ENCODE data around the gene SLC25A33.

The SLC25A33 gene

GRCh38 chr1:9538669-9539164 is 548 bp upstream of the SLC25A33 start:
- H3K4me3 ChIP-seq (ENCODE audit: control insufficient read depth, low read depth, low read length): no peak overlapping the region
- DNase-seq (ENCODE audit: low read depth): no peak
- TF ChIP-seq CTCF (conservative IDR thresholded peaks at IDR 0.05; ENCODE audit: control insufficient read depth, insufficient read depth, low read depth, low read length): no peak

DNA sequence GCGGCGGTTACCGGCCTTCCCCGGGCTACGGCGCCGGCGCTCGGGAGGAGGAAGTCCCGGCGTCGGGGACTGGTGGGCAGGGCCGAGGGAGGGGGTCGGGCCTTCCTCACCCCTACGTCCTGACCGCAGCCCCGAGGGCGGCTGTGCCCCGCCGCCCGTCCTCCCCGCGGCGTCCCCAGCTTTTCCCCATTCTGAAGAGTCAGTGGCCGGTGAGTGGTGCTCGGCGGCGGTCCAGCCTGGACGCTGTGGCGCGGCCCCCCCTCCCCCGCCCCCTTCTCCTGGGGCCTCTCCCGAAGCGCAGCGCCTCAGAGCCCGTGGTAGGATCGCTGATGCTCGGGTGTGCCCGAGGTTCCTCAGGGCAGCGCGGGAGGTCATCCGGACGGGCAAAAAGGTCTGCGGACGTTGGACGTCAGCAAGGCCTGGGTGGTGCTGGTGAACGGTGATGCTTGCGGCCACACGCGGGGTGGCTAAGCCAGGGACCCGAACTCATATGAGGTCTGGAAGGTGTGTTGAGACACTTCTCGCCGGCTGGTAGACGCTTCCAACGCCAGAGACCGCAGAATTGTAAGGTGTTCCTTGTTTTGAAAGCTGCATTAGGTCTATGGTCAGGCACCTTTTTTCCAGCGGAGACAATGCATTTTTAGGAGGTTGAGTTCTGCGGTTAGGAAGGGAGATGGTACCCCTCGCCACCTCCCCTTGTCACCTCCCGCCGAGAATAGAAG is 725 bp downstream of the SLC25A33 start:
- no peak for TF ChIP-seq CTCF (conservative IDR thresholded peaks at IDR 0.05; ENCODE audit: control insufficient read depth, insufficient read depth, low read depth, low read length)
- peak; percentile 48 for DNase-seq (ENCODE audit: low read depth)
- H3K4me3 ChIP-seq (ENCODE audit: control insufficient read depth, low read depth, low read length): peak overlapping the region; percentile 73

GRCh38 chr1:9542430-9542829 is 3.2 kb downstream of the SLC25A33 start:
- no peak for TF ChIP-seq CTCF (conservative IDR thresholded peaks at IDR 0.05; ENCODE audit: control insufficient read depth, insufficient read depth, low read depth, low read length)
- peak; percentile 61 for DNase-seq (ENCODE audit: low read depth)
- H3K4me3 ChIP-seq (ENCODE audit: control insufficient read depth, low read depth, low read length): no peak overlapping the region

- DNase-seq (ENCODE audit: low read depth): no peak
- no peak for TF ChIP-seq CTCF (conservative IDR thresholded peaks at IDR 0.05; ENCODE audit: control insufficient read depth, insufficient read depth, low read depth, low read length)
- H3K4me3 ChIP-seq (ENCODE audit: control insufficient read depth, low read depth, low read length): no peak overlapping the region
Measured at GRCh38 chr1:9544926-9545325, 5.7 kb downstream of the SLC25A33 start.

DNA sequence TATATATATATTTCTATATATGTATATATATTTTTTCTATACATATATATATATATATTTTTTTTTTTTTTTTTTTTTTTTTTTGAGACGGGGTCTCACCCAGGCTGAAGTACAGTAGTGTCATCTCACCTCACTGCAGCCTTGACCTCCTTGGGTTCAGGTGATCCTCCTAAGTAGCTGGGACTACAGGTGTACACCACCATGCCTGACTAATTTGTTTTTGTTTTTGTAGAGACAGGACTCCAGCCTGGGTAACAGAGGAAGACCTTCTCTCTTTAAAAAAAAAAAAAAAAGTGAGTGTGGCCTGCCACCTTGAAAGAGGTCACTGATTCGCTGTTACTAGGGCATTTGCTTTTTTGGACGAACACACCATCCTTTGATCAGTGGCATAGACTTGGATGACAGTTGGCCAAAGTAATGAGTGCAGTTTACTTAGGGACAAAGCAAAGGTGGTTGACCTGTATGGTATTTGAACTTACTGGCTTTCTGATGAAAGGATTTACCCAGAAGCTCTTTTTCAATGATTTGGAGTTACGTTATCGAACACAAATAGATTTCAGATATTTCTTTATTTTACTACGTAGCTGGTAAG is 10.8 kb downstream of the SLC25A33 start:
- DNase-seq (ENCODE audit: low read depth): no peak
- no peak overlapping the region for H3K4me3 ChIP-seq (ENCODE audit: control insufficient read depth, low read depth, low read length)
- TF ChIP-seq CTCF (conservative IDR thresholded peaks at IDR 0.05; ENCODE audit: control insufficient read depth, insufficient read depth, low read depth, low read length): no peak

DNA sequence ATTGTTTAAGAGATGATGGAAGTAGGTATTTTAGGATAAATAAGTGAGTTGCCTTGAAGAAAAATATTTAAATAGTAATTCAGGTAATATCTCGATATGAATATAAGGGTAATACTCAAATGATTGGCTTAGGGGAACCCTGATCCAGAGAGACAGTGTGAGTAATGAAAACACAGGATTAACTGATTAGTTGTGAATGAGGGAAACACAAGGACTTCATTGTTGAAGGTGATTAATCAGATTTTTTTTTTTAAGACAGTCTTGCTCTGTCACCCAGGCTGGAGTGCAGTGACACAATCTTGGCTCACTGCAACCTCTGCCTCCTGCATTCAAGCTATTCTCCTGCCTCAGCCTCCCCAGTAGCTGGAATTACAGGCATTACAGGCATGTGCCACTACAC is 12.7 kb downstream of the SLC25A33 start:
- DNase-seq (ENCODE audit: low read depth): no peak
- H3K4me3 ChIP-seq (ENCODE audit: control insufficient read depth, low read depth, low read length): no peak overlapping the region
- TF ChIP-seq CTCF (conservative IDR thresholded peaks at IDR 0.05; ENCODE audit: control insufficient read depth, insufficient read depth, low read depth, low read length): no peak
